Right lobe of liver (tissue), 4 donors: ENCODE results near the gene P2RY14.
"Not testable (repeated sequence)": the region's sequence is repeated elsewhere in the genome, so short reads cannot be mapped to it uniquely, and the experiment has no call there.

Experiments
- POLR2A ChIP-seq: fragments of 450-650 bp; IDR thresholded peaks from one replicate; pipeline ENCODE4 v1.6.1; 2017; ENCODE audit warnings: antibody characterized with exemption, mild to moderate bottlenecking
- TF ChIP-seq, protein P1 (sequence below), 4 donors: fragments of 200-600 bp in 3 of 4; fragments of 450-650 bp in 1 of 4; IDR thresholded peaks; one replicate each; pipeline versions ENCODE4 v1.5.1 to v1.8.0; 2016 to 2022; ENCODE audit warnings: antibody characterized with exemption in 4 of 4, mild to moderate bottlenecking in 2 of 4
- donor health status: DM: no; HTN: no; CAD: no.
- donor health status: DM: no; HTN: no; CAD: no.
- donor health status: DM: no; HTN: yes; CAD: no.

GRCh38 chr3:151242006-151242405 is 36.3 kb downstream of the P2RY14 start:
- TF ChIP-seq POLR2A, result not testable (repeated sequence)
- TF ChIP-seq, protein P1, sequence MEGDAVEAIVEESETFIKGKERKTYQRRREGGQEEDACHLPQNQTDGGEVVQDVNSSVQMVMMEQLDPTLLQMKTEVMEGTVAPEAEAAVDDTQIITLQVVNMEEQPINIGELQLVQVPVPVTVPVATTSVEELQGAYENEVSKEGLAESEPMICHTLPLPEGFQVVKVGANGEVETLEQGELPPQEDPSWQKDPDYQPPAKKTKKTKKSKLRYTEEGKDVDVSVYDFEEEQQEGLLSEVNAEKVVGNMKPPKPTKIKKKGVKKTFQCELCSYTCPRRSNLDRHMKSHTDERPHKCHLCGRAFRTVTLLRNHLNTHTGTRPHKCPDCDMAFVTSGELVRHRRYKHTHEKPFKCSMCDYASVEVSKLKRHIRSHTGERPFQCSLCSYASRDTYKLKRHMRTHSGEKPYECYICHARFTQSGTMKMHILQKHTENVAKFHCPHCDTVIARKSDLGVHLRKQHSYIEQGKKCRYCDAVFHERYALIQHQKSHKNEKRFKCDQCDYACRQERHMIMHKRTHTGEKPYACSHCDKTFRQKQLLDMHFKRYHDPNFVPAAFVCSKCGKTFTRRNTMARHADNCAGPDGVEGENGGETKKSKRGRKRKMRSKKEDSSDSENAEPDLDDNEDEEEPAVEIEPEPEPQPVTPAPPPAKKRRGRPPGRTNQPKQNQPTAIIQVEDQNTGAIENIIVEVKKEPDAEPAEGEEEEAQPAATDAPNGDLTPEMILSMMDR (IDR thresholded peaks at IDR 0.05), result not testable (repeated sequence)
